GM20000 (cell line): Measurements from ENCODE around the gene EIF4G3.
"Not testable (repeated sequence)": the region's sequence is repeated elsewhere in the genome, so short reads cannot be mapped to it uniquely, and the experiment has no call there.

Source experiments
- DNase-seq: peaks from one replicate; pipeline ENCODE4 v3.0.0; 2012; ENCODE audit warnings: low spot score
- TF ChIP-seq, protein P1 (sequence below): IDR thresholded peaks from 2 replicates; pipeline ENCODE4 v1.5.1; 2012; ENCODE audit warnings: mild to moderate bottlenecking, control low read depth; ENCODE audit errors: extremely low read depth, missing control alignments

The EIF4G3 gene

DNA sequence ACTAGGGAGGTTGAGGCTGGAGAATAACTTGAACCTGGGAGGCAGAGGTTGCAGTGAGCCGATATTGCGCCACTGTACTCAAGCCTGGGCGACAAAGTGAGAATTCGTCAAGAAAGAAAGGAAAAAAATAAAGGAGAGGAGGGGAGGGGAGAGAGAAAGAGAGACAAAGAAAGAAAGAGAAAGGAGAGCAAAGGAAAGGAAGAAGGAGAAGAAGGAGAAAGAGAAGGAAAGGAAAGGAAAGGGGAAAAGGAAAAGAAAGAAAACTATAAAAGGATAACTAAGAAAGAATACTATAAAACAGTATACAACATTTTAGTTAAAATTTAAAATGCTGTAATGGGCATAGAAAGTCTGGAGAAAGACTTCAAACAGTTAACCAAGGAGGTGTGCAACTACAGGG is 33.6 kb downstream of the EIF4G3 start:
- DNase-seq, result no peak
- TF ChIP-seq, protein P1, sequence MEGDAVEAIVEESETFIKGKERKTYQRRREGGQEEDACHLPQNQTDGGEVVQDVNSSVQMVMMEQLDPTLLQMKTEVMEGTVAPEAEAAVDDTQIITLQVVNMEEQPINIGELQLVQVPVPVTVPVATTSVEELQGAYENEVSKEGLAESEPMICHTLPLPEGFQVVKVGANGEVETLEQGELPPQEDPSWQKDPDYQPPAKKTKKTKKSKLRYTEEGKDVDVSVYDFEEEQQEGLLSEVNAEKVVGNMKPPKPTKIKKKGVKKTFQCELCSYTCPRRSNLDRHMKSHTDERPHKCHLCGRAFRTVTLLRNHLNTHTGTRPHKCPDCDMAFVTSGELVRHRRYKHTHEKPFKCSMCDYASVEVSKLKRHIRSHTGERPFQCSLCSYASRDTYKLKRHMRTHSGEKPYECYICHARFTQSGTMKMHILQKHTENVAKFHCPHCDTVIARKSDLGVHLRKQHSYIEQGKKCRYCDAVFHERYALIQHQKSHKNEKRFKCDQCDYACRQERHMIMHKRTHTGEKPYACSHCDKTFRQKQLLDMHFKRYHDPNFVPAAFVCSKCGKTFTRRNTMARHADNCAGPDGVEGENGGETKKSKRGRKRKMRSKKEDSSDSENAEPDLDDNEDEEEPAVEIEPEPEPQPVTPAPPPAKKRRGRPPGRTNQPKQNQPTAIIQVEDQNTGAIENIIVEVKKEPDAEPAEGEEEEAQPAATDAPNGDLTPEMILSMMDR, result no peak

- DNase-seq, result no peak
- TF ChIP-seq, protein P1, result no peak
Measured at GRCh38 chr1:21141030-21141429, 35.7 kb downstream of the EIF4G3 start.

DNA sequence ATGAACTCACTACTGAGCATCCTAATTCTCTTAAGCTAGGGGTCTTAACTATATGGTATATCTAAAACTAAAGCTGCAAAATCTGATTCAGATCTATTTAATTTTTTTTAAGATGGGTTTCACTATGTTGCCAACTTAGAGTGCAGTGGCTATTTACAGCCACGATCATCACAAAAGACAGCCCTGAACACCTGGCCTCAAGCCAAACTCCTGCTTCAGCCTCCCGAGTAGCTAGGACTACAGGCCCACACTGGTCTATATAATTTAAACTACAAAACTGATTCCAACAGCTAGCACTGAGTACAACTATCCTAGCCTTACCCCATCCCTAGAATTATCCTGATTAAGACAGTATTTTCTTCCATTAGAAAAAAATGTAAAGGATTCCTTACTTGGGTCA is 37.1 kb downstream of the EIF4G3 start:
- TF ChIP-seq, protein P1, result no peak
- no peak for DNase-seq

GRCh38 chr1:21136344-21136743 is 40.4 kb downstream of the EIF4G3 start:
- DNase-seq, result not testable (repeated sequence)

DNA sequence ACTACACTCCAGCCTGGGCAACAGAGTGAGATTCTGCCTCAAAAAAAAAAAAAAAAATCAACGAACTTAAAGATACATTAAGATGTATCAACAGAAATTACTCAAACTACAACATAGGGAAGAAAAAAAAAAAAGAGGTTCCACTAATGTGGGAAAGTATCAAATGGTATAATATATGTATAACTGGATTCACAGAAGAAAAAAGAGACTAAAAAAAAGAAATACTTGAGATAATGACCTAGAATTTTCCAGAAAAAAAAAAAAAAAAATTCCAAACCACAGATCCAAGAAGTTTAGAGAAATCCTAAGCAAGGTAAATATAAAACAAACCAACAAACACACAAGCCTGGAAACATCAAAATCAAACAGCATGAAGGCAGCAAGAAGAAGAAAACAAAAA is 45.5 kb downstream of the EIF4G3 start:
- DNase-seq, result no peak

DNA sequence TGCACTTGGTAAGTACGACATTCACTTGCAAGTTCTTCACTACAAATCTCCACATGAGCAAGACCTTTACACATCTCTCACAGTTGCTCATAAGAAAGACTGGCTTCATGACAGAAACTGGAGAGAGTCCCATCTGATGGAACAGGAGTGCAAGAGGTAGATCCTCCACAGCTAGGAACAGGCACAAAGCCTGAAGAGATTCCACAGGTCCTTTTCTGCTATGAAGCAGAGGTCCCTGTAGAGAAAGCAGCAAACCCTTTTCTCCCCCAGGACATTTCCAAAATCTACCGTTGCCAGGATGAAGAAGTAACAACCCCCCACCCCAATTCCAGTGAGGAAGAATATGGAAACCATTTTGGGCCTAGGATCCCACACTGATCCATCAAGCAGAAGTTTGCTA is 47.3 kb downstream of the EIF4G3 start:
- no peak for DNase-seq
- TF ChIP-seq, protein P1, result no peak

More for the DNA sequence above, 45.5 kb downstream of the EIF4G3 start:
- TF ChIP-seq, protein P1, result no peak

GRCh38 chr1:21126324-21126723 is 50.4 kb downstream of the EIF4G3 start:
- TF ChIP-seq, protein P1, result no peak
- no peak for DNase-seq

DNA sequence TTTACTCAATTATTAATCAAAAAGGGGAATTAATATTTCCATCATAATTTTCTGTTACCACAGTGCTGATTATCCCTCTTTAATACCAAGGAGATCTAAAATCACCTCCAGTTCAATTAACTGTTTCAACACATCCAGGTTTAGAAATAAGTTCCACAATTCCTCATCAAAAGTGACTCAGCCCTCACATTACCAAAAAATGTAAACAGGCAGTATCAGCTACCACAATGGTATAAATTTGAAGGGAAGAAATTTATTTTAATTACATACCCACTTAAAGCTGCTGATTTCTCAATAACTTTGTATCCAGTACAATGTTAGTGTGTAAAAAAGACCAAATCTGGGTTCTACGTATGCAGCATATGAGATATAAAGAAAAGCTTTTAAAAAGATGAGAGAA is 51.9 kb downstream of the EIF4G3 start:
- TF ChIP-seq, protein P1, result no peak
- no peak for DNase-seq
